RWPE2 (cell line): Measurements from ENCODE around the gene FBF1.
A peak's percentile ranks its signal among the peaks of the same experiment; 100 is the strongest.

ENCODE experiments used
- ATAC-seq: fragments of 200-7000 bp; cut with Tn5 transposase; 3 replicates; pipeline ENCODE4 v1.9.1; 2021; ENCODE audit warnings: low read depth
- DNase-seq: peaks from one replicate; pipeline ENCODE4 v3.0.0-alpha.2; 2020; ENCODE audit warnings: low spot score
- H3K27ac ChIP-seq: fragments of 450-650 bp; 2 replicates; pipeline ENCODE4 v1.5.1; 2017; ENCODE audit warnings: mild to moderate bottlenecking; ENCODE audit not compliant: poor library complexity, severe bottlenecking
- H3K27me3 ChIP-seq: fragments of 250-450 bp; sonication (Bioruptor Pico); 2 replicates; pipeline ENCODE4 v1.5.1; 2021; ENCODE audit warnings: mild to moderate bottlenecking, moderate library complexity; ENCODE audit not compliant: insufficient read depth, poor library complexity, severe bottlenecking
- H3K36me3 ChIP-seq: fragments of 250-450 bp; sonication (Bioruptor Pico); 2 replicates; pipeline ENCODE4 v1.5.1; 2020; ENCODE audit warnings: low read depth, mild to moderate bottlenecking, moderate library complexity
- H3K4me1 ChIP-seq: fragments of 250-450 bp; sonication (Bioruptor Pico); 2 replicates; pipeline ENCODE4 v1.5.1; 2021; ENCODE audit warnings: mild to moderate bottlenecking, moderate library complexity; ENCODE audit not compliant: insufficient read depth, poor library complexity, severe bottlenecking
- H3K4me3 ChIP-seq: fragments of 250-450 bp; sonication (Bioruptor Pico); 2 replicates; pipeline ENCODE4 v1.5.1; 2021; ENCODE audit warnings: mild to moderate bottlenecking, moderate library complexity; ENCODE audit not compliant: severe bottlenecking
- H3K9me3 ChIP-seq: fragments of 250-450 bp; sonication (Bioruptor Pico); 2 replicates; pipeline ENCODE4 v1.5.1; 2021; ENCODE audit warnings: mild to moderate bottlenecking, moderate library complexity; ENCODE audit not compliant: severe bottlenecking
- CTCF ChIP-seq: fragments of 450-650 bp; IDR thresholded peaks from one replicate; pipeline ENCODE4 v1.5.1; 2017; ENCODE audit warnings: mild to moderate bottlenecking, moderate library complexity; ENCODE audit not compliant: poor library complexity, severe bottlenecking

FBF1 gene

DNA sequence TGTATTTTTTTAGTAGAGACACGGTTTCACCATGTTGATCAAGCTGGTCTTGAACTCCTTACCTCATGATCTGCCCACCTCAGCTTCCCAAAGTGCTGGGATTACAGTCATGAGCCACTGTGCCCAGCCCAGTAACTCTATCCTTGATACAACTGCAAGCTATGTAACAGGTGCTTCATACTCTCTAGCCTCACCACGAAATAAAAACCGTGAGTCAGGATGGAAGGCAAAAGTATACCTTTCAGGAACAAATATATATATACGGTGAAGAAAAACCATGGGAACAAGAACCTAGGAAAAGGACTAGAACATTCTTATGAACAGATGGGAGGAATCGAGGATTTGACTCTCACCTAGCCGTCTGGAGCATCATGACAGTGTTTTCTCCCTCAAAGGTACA lies 9.6 kb upstream of the FBF1 start:
- H3K27ac ChIP-seq = no peak overlapping the region
- DNase-seq (no peak), ATAC-seq (no peak)
- H3K9me3 ChIP-seq = no peaks in the 10 kb centered on the region
- H3K4me3 ChIP-seq = no peak overlapping the region
- peaks cover 58% of the 10 kb centered on the region for H3K36me3 ChIP-seq
- H3K4me1 ChIP-seq = no peaks in the 10 kb centered on the region
- TF ChIP-seq CTCF = no peak
- no peaks in the 10 kb centered on the region for H3K27me3 ChIP-seq

- Histone ChIP-seq H3K4me1 (no peaks in the 10 kb centered on the region), H3K27ac (no peak overlapping the region), H3K4me3 (no peak overlapping the region), H3K27me3 (no peaks in the 10 kb centered on the region), H3K9me3 (no peaks in the 10 kb centered on the region), H3K36me3 (peaks cover 20% of the 10 kb centered on the region)
- no peak for TF ChIP-seq CTCF
- DNase-seq (no peak), ATAC-seq (no peak)
Observed at GRCh38 chr17:75945211-75945610, 4.4 kb upstream of the FBF1 start.

- DNase-seq = no peak
- TF ChIP-seq CTCF = no peak
- Histone ChIP-seq H3K36me3 (peaks cover 7% of the 10 kb centered on the region), H3K4me3 (no peak overlapping the region), H3K9me3 (no peaks in the 10 kb centered on the region), H3K4me1 (no peaks in the 10 kb centered on the region), H3K27ac (no peak overlapping the region), H3K27me3 (no peaks in the 10 kb centered on the region)
- ATAC-seq = no peak
Observed at GRCh38 chr17:75943491-75943890, 2.6 kb upstream of the FBF1 start.

DNA sequence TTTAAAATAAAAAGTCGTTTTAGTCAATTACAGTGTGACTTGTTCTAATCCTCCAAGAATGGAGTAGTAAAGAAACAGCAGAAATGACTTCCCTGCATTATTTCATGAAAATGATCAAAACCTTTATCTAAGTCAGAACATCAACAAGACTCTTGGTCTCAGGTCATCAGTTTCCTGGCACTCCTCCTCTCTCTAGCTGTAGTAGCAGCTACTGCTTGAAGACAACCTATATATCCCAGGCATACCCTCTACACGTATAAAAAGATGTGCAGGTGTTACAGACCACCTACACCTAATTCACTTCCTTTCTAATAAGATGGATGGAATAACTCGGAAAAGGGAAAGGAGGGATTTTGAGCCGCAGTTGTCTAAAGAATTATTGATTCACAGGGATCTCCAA lies 1.6 kb upstream of the FBF1 start:
- Histone ChIP-seq H3K4me3 (no peak overlapping the region), H3K36me3 (no peaks in the 10 kb centered on the region; the same call in 1 of the 2 replicates), H3K27ac (no peak overlapping the region), H3K9me3 (no peaks in the 10 kb centered on the region), H3K4me1 (no peaks in the 10 kb centered on the region), H3K27me3 (no peaks in the 10 kb centered on the region)
- no peak for ATAC-seq
- no peak for TF ChIP-seq CTCF
- no peak for DNase-seq

DNA sequence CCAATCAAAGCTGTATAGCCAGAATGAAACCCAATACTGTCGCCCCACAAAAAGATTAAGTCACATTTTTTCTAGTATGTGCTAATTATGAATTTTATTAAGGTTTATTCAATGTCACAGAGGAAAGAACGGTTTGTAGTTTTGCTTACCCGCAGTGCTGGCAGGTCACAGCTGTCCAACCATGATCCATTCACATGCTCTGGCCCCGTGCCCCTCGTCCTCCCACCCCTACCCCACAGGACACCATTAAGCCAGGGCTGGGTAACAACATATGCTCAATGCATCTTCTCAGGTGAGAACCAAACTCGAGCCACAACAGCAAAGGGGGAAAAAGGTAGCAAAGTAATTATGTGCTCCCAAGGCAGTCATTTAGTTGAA lies 589 bp upstream of the FBF1 start:
- DNase-seq (no peak), ATAC-seq (no peak)
- H3K4me1 ChIP-seq = no peaks in the 10 kb centered on the region
- H3K27ac ChIP-seq = no peak overlapping the region
- peak overlapping the region; percentile 52 for H3K4me3 ChIP-seq
- no peaks in the 10 kb centered on the region; the same call in 1 of the 2 replicates for H3K36me3 ChIP-seq
- no peak for TF ChIP-seq CTCF
- no peaks in the 10 kb centered on the region for H3K27me3 ChIP-seq
- no peaks in the 10 kb centered on the region for H3K9me3 ChIP-seq
